ENCODE measurements around the gene ADAD2. TPM values are rescaled to one million over a fixed set of nuclear protein-coding genes. Genes with fewer than 3 reads are reported as not detected.

ADAD2 gene
- total and polyA plus RNA-seq, 2 donors (not counting 3 experiments of a cell fraction or from before 2014, with no cell fraction given): 0.04 TPM; not detected in 1

DNA sequence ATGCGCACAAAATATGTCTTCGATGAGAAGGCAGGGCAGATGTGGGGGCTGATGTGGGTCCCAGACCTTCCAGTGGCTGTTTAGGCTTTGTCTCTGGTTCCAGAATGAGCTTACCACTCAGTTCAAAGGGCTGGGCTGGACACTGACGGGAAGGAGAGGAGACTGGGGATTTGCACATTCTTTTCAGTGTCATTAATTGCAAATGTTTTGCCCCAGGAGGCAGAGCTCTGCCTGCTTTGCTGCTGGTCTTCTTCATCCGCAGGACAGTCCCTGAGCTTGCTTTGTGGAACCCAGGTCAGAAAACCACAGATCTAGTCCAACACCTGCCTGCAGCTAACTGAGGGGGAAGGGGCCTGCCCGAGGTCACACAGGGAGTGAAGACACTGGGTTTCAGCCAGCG lies 28.0 kb downstream of the ADAD2 start:
- Histone ChIP-seq H3K9ac (replicated peaks; ENCODE audit: extremely low read depth, insufficient read depth, low read length) (no peak overlapping the region), H3K4me2 (ENCODE audit: insufficient read depth, low read length) (no peak overlapping the region), H3K4me1 (ENCODE audit: control insufficient read depth, extremely low read depth, insufficient read depth, low read length) (no peaks in the 10 kb centered on the region), H3K79me2 (ENCODE audit: control insufficient read depth, insufficient read depth, low read length) (no peaks in the 10 kb centered on the region), H3K27me3 (ENCODE audit: control insufficient read depth in 2 of 2, insufficient read depth in 2 of 2, low read length in 2 of 2) (peaks cover 5 to 6% of the 10 kb centered on the region in 2 experiments), H3K27ac (ENCODE audit: insufficient read depth, low read depth, low read length) (no peak overlapping the region), H3K9me1 (replicated peaks; ENCODE audit: control insufficient read depth, extremely low read depth, insufficient read depth, low read length) (no peaks in the 10 kb centered on the region), H3K4me3 (replicated peaks in 1 of 3; ENCODE audit: insufficient read depth in 1 of 3, low read depth in 1 of 3, low read length in 3 of 3) (no peak overlapping the region), H2AFZ (ENCODE audit: low read depth, low read length) (no peak overlapping the region), H4K20me1 (replicated peaks; ENCODE audit: control insufficient read depth, extremely low read depth, insufficient read depth, low read length) (no peaks in the 10 kb centered on the region), H3K36me3 (ENCODE audit: control insufficient read depth in 2 of 2, extremely low read depth in 1 of 2, insufficient read depth in 2 of 2, low read length in 2 of 2) (no peaks in the 10 kb centered on the region), H3K9me3 (replicated peaks; ENCODE audit: control insufficient read depth, insufficient read depth, low read length) (no peaks in the 10 kb centered on the region)
- intact Hi-C loops (cut with micrococcal nuclease): no loop called here
- BruUV-seq (replicated peaks): no TSS peak
- CTCF ChIA-PET: interaction anchor here (1.5 kb wide), 1 partner anchor 32 kb away, joined by 5 read pairs; the partner anchor contains the start of gene TAF1C
- FAIRE-seq: no peak
- no peak for DNase-seq (ENCODE audit: low read depth, low spot score)
- TF ChIP-seq JUN (IDR thresholded peaks at IDR 0.05; ENCODE audit: borderline replicate concordance, insufficient read depth, insufficient read length, low read depth): no peak
- dilution Hi-C loops (cut with MboI; ENCODE audit: extremely low pct_ligation_motif_present, low sequenced_read_pairs): no loop called here
- POLR2A ChIA-PET: no interaction called here

DNA sequence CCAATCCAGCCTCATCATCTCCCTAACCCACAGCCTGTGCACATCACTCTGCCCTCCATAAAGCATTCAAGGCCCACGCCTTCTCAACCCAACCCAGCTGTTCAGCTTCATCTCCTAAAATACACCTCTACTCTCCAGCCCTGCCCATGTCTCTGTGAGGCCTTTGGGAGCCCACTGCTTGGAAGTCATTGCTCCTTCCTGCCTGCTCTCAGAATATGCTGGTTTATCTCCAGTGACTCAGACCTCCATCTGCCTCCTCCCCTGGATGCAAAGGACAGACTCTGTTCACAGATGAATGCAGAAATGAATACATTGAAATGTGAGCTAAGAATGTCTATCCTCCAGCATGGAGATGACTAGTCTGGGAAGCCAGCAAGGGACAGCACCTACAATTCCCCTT lies 29.9 kb downstream of the ADAD2 start:
- dilution Hi-C loops (cut with MboI; ENCODE audit: extremely low pct_ligation_motif_present, low sequenced_read_pairs): no loop called here
- no peak overlapping the region for H2AFZ ChIP-seq (ENCODE audit: low read depth, low read length)
- no TSS peak for BruUV-seq (replicated peaks)
- H3K27ac ChIP-seq (ENCODE audit: insufficient read depth, low read depth, low read length): no peak overlapping the region
- H3K4me3 ChIP-seq (replicated peaks in 1 of 3; ENCODE audit: insufficient read depth in 1 of 3, low read depth in 1 of 3, low read length in 3 of 3): no peak overlapping the region
- H3K4me2 ChIP-seq (ENCODE audit: insufficient read depth, low read length): no peak overlapping the region
- DNase-seq (ENCODE audit: low read depth, low spot score) (no peak), FAIRE-seq (no peak)
- peaks cover 0 to 4% of the 10 kb centered on the region in 2 experiments for H3K27me3 ChIP-seq (ENCODE audit: control insufficient read depth in 2 of 2, insufficient read depth in 2 of 2, low read length in 2 of 2)
- H3K9me3 ChIP-seq (replicated peaks; ENCODE audit: control insufficient read depth, insufficient read depth, low read length): no peaks in the 10 kb centered on the region
- no peaks in the 10 kb centered on the region for H3K4me1 ChIP-seq (ENCODE audit: control insufficient read depth, extremely low read depth, insufficient read depth, low read length)
- H4K20me1 ChIP-seq (replicated peaks; ENCODE audit: control insufficient read depth, extremely low read depth, insufficient read depth, low read length): no peaks in the 10 kb centered on the region
- TF ChIP-seq POLR2AphosphoS5 (IDR thresholded peaks at IDR 0.05; ENCODE audit: insufficient read depth, low read depth, low read length) (no peak), MYC (IDR thresholded peaks at IDR 0.05; ENCODE audit: low read depth, low read length) (no peak), POLR2A (IDR thresholded peaks at IDR 0.05; ENCODE audit: low read depth, low read length) (no peak), JUN (IDR thresholded peaks at IDR 0.05; ENCODE audit: borderline replicate concordance, insufficient read depth, insufficient read length, low read depth) (no peak), EZH2 (IDR thresholded peaks at IDR 0.05; ENCODE audit: borderline replicate concordance, low read depth, low read length, severe bottlenecking) (no peak), FOS (IDR thresholded peaks at IDR 0.05; ENCODE audit: borderline replicate concordance, insufficient read depth, low read length) (no peak), GATA2 (IDR thresholded peaks at IDR 0.05; ENCODE audit: insufficient read depth, insufficient read length, low read depth, low read length) (no peak)
- TF ChIP-seq, protein P1, sequence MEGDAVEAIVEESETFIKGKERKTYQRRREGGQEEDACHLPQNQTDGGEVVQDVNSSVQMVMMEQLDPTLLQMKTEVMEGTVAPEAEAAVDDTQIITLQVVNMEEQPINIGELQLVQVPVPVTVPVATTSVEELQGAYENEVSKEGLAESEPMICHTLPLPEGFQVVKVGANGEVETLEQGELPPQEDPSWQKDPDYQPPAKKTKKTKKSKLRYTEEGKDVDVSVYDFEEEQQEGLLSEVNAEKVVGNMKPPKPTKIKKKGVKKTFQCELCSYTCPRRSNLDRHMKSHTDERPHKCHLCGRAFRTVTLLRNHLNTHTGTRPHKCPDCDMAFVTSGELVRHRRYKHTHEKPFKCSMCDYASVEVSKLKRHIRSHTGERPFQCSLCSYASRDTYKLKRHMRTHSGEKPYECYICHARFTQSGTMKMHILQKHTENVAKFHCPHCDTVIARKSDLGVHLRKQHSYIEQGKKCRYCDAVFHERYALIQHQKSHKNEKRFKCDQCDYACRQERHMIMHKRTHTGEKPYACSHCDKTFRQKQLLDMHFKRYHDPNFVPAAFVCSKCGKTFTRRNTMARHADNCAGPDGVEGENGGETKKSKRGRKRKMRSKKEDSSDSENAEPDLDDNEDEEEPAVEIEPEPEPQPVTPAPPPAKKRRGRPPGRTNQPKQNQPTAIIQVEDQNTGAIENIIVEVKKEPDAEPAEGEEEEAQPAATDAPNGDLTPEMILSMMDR (IDR thresholded peaks at IDR 0.05; ENCODE audit: extremely low read depth in 1 of 2, insufficient read depth in 1 of 2, low read depth in 1 of 2, low read length in 2 of 2): no peak
- TF ChIP-seq, protein P2, sequence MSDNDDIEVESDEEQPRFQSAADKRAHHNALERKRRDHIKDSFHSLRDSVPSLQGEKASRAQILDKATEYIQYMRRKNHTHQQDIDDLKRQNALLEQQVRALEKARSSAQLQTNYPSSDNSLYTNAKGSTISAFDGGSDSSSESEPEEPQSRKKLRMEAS (IDR thresholded peaks at IDR 0.05; ENCODE audit: insufficient read depth, insufficient read length): no peak
- H3K79me2 ChIP-seq (ENCODE audit: control insufficient read depth, insufficient read depth, low read length): no peaks in the 10 kb centered on the region
- no peaks in the 10 kb centered on the region for H3K9me1 ChIP-seq (replicated peaks; ENCODE audit: control insufficient read depth, extremely low read depth, insufficient read depth, low read length)
- H3K36me3 ChIP-seq (ENCODE audit: control insufficient read depth in 2 of 2, extremely low read depth in 1 of 2, insufficient read depth in 2 of 2, low read length in 2 of 2): no peaks in the 10 kb centered on the region
- no peak overlapping the region for H3K9ac ChIP-seq (replicated peaks; ENCODE audit: extremely low read depth, insufficient read depth, low read length)
- POLR2A ChIA-PET: no interaction called here
- intact Hi-C loops (cut with micrococcal nuclease): no loop called here
- CTCF ChIA-PET: no interaction called here
